ENCODE results near the gene HK1. TPM values are rescaled to one million over a fixed set of nuclear protein-coding genes. Genes with fewer than 3 reads are reported as not detected.

HK1 gene
- total RNA-seq, 2 experiments from 2014 or later = 13.1 to 31.5 TPM

DNA sequence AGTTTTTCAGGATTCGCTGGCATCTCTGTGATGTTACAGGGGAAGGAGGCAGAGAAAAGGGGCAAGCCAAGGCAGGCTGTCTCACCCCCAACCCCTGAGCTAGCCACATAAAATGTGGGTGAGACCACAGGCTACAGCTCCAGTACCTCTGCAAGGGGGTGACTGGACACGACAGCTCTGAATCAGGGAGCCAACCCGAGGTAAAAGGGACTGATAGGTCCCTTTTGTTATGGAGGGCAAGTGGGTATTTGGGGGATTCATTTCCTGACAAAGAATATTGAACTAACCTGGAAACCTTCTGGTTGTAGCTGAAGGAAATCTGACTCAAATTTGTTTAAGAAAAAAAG, 71.2 kb downstream of the HK1 start:
- Histone ChIP-seq H3K27ac (ENCODE audit: low read depth, low read length, poor library complexity, severe bottlenecking) (peak overlapping the region; percentile 55), H3K4me3 (ENCODE audit: low read depth, low read length, poor library complexity, severe bottlenecking) (no peak overlapping the region), H3K4me1 (ENCODE audit: insufficient read depth, low read length, poor library complexity, severe bottlenecking) (peaks cover 43% of the 10 kb centered on the region), H3K4me2 (ENCODE audit: low read length) (peak overlapping the region; percentile 67), H2AFZ (ENCODE audit: low read length) (0 out of 2 replicates have a peak overlapping the region, but pooled peaks have one; percentile 76), H3K9me2 (ENCODE audit: insufficient read depth, low read length) (no peaks in the 10 kb centered on the region), H4K20me1 (ENCODE audit: insufficient read depth, low read length) (no peaks in the 10 kb centered on the region), H3K79me2 (ENCODE audit: insufficient read depth, low read depth, low read length) (no peaks in the 10 kb centered on the region), H3K9me3 (ENCODE audit: low read length) (no peaks in the 10 kb centered on the region), H3K36me3 (ENCODE audit: insufficient read depth, low read length) (no peaks in the 10 kb centered on the region)
- intact Hi-C loops (cut with micrococcal nuclease; ENCODE audit: unreplicated experiment) = no loop called here
- ChIA-PET POLR2A (interaction anchor here (1.2 kb wide), 1 partner anchor 30 kb away, joined by 3 read pairs; no protein-coding TSS in a partner anchor), CTCF (ENCODE audit: unreplicated experiment) (interaction anchor here (0.9 kb wide), 1 partner anchor 10 kb away, joined by 3 read pairs; no protein-coding TSS in a partner anchor)
- no TSS peak for BruUV-seq (replicated peaks)
- no peak for DNase-seq (ENCODE audit: low spot score)
- TF ChIP-seq, protein P1, sequence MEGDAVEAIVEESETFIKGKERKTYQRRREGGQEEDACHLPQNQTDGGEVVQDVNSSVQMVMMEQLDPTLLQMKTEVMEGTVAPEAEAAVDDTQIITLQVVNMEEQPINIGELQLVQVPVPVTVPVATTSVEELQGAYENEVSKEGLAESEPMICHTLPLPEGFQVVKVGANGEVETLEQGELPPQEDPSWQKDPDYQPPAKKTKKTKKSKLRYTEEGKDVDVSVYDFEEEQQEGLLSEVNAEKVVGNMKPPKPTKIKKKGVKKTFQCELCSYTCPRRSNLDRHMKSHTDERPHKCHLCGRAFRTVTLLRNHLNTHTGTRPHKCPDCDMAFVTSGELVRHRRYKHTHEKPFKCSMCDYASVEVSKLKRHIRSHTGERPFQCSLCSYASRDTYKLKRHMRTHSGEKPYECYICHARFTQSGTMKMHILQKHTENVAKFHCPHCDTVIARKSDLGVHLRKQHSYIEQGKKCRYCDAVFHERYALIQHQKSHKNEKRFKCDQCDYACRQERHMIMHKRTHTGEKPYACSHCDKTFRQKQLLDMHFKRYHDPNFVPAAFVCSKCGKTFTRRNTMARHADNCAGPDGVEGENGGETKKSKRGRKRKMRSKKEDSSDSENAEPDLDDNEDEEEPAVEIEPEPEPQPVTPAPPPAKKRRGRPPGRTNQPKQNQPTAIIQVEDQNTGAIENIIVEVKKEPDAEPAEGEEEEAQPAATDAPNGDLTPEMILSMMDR (conservative IDR thresholded peaks at IDR 0.05; ENCODE audit: low read length) = no peak

DNA sequence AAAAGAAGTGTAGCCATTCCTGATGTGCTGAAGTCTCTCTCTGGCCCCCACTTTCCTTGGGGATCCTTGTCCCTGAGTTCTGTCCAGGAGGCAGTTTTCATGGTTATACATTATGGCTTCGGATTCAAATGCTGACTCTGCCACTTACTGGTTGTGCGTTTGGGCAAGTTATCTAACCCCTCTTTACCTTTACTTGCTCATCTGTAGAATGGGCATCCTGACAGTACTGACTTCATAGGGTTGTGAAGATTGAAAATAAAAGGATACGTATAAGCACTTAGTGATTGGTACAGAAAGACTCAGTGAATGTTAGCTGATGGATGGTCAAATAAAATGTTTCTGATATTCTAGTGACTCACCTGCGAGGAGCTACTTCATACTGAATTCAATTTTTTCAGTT, 73.3 kb downstream of the HK1 start:
- CTCF ChIA-PET (ENCODE audit: unreplicated experiment) = no interaction called here
- H3K79me2 ChIP-seq (ENCODE audit: insufficient read depth, low read depth, low read length) = no peaks in the 10 kb centered on the region

DNA sequence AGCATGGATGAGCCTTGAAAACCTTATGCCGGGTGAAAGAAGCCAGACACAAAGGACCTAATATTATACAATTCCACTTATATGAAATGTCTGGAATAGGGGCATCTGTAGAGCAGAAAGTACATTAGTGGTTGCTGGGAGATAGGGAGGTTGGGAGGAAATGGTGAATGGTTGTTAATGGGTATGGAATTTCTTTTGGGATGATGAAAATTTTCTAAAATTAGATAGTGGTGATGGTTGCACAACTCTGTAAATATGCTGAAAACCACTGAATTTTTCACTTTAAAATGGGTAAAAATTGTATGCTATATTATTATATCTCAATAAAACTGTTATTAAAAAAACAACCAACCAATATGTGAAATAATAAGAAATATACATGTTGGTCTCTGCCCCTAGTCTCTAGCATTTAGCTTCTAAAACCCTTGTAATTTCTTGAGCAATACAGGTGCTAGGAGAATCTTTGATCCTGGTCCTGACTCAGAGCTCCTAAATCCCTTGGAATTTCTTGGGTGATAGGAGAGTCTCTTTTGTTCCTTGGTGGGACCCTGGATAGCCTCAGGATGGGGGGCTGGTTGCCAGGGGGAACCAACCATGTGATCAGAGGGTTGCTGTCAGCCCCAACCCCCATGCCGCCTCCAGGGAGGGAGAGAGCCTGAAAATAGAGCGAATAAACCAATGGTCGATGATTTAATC, 74.4 kb downstream of the HK1 start:
- no TSS peak for BruUV-seq (replicated peaks)
- H3K9me2 ChIP-seq (ENCODE audit: insufficient read depth, low read length) = no peaks in the 10 kb centered on the region
- H3K4me3 ChIP-seq (ENCODE audit: low read depth, low read length, poor library complexity, severe bottlenecking) = no peak overlapping the region
- ChIA-PET CTCF (ENCODE audit: unreplicated experiment) (no interaction called here), POLR2A (interaction anchor here (0.7 kb wide), 1 partner anchor 935 kb away, joined by 5 read pairs; no protein-coding TSS in a partner anchor)
- H3K79me2 ChIP-seq (ENCODE audit: insufficient read depth, low read depth, low read length) = no peaks in the 10 kb centered on the region
- H3K36me3 ChIP-seq (ENCODE audit: insufficient read depth, low read length) = no peaks in the 10 kb centered on the region
- no peak for TF ChIP-seq EZH2phosphoT487 (IDR thresholded peaks at IDR 0.05; ENCODE audit: borderline replicate concordance, low read depth, low read length)
- TF ChIP-seq, protein P1 (conservative IDR thresholded peaks at IDR 0.05; ENCODE audit: low read length) = no peak
- no peaks in the 10 kb centered on the region for H3K9me3 ChIP-seq (ENCODE audit: low read length)
- no peak overlapping the region for H2AFZ ChIP-seq (ENCODE audit: low read length)
- no peak for DNase-seq (ENCODE audit: low spot score)
- no peak overlapping the region for H3K4me2 ChIP-seq (ENCODE audit: low read length)
- H3K27ac ChIP-seq (ENCODE audit: low read depth, low read length, poor library complexity, severe bottlenecking) = no peak overlapping the region
- peaks cover 19% of the 10 kb centered on the region for H3K4me1 ChIP-seq (ENCODE audit: insufficient read depth, low read length, poor library complexity, severe bottlenecking)
- no peaks in the 10 kb centered on the region for H4K20me1 ChIP-seq (ENCODE audit: insufficient read depth, low read length)
- intact Hi-C loops (cut with micrococcal nuclease; ENCODE audit: unreplicated experiment) = no loop called here

More for the DNA sequence above, 73.3 kb downstream of the HK1 start:
- BruUV-seq (replicated peaks) = no TSS peak
- Histone ChIP-seq H3K9me2 (ENCODE audit: insufficient read depth, low read length) (no peaks in the 10 kb centered on the region), H3K36me3 (ENCODE audit: insufficient read depth, low read length) (no peaks in the 10 kb centered on the region), H3K9me3 (ENCODE audit: low read length) (no peaks in the 10 kb centered on the region), H4K20me1 (ENCODE audit: insufficient read depth, low read length) (no peaks in the 10 kb centered on the region), H3K27ac (ENCODE audit: low read depth, low read length, poor library complexity, severe bottlenecking) (no peak overlapping the region), H3K4me1 (ENCODE audit: insufficient read depth, low read length, poor library complexity, severe bottlenecking) (peaks cover 22% of the 10 kb centered on the region), H3K4me2 (ENCODE audit: low read length) (no peak overlapping the region), H2AFZ (ENCODE audit: low read length) (no peak overlapping the region), H3K4me3 (ENCODE audit: low read depth, low read length, poor library complexity, severe bottlenecking) (no peak overlapping the region)
- intact Hi-C loops (cut with micrococcal nuclease; ENCODE audit: unreplicated experiment) = no loop called here
- no peak for DNase-seq (ENCODE audit: low spot score)
- POLR2A ChIA-PET = interaction anchor here (0.7 to 1.2 kb wide), 4 partner anchors 12 to 482 kb away, joined by 3 to 4 read pairs (median 3); no protein-coding TSS in a partner anchor
- no peak for TF ChIP-seq EZH2phosphoT487 (IDR thresholded peaks at IDR 0.05; ENCODE audit: borderline replicate concordance, low read depth, low read length)
- TF ChIP-seq, protein P1 (conservative IDR thresholded peaks at IDR 0.05; ENCODE audit: low read length) = no peak
